HEK293 (cell line): ENCODE measurements around the gene BEST3.

Experiments
- CTCF ChIA-PET: fragments of 350-600 bp; formaldehyde crosslinking; extraction: SDS; loops from one replicate; lab custom pipeline; 2021; ENCODE audit warnings: antibody characterized with exemption; lab: Yijun Ruan, JAX
- POLR2A ChIA-PET: fragments of 300-600 bp; formaldehyde crosslinking; extraction: SDS; loops from one replicate; lab custom pipeline; 2020; ENCODE audit warnings: antibody characterized with exemption, inconsistent platforms; lab: Yijun Ruan, JAX
- H3K27ac ChIP-seq: fragments of 200-500 bp; sonication (Bioruptor generic); 2 replicates; pipeline ENCODE4 v1.5.1; 2014; ENCODE audit warnings: low read depth, low read length, control low read depth, inconsistent platforms; ENCODE audit errors: extremely low read depth
- H3K36me3 ChIP-seq, 2 experiments: fragments of 200-500 bp in 1 of 2; sonication (Bioruptor generic) in 1 of 2; 1 replicate in 1 of 2; 2 replicates in 1 of 2; pipeline ENCODE4 v1.5.1; 2014 to 2017; ENCODE audit warnings: inconsistent platforms in 2 of 2, low read length in 2 of 2; ENCODE audit not compliant: control insufficient read depth in 2 of 2, insufficient read depth in 1 of 2
- H3K4me1 ChIP-seq: fragments of 200-500 bp; sonication (Bioruptor generic); 2 replicates; pipeline ENCODE4 v1.5.1; 2014; ENCODE audit warnings: mild to moderate bottlenecking, low read length, inconsistent platforms; ENCODE audit not compliant: control insufficient read depth, insufficient read depth
- H3K4me3 ChIP-seq: 2 replicates; pipeline ENCODE4 v1.5.1; 2011; ENCODE audit warnings: low read depth, mild to moderate bottlenecking, control low read depth, low read length, moderate library complexity
- H3K9me3 ChIP-seq: fragments of 200-500 bp; sonication (Bioruptor generic); 2 replicates; pipeline ENCODE4 v1.5.1; 2014; ENCODE audit warnings: low read depth, low read length, inconsistent platforms; ENCODE audit not compliant: control insufficient read depth, insufficient read depth
- HOXD13 ChIP-seq: sonication (generic); formaldehyde crosslinking; IDR thresholded peaks from 2 replicates; pipeline ENCODE4 v1.8.0; 2022; ENCODE audit warnings: missing genetic modification reagents, borderline replicate concordance
- KLF9 ChIP-seq: fragments of 450-650 bp; formaldehyde crosslinking; IDR thresholded peaks from 2 replicates; pipeline ENCODE4 v1.5.1; 2016; ENCODE audit warnings: missing biosample characterization, missing genetic modification characterization, low read depth
- PRDM4 ChIP-seq: fragments of 450-650 bp; formaldehyde crosslinking; IDR thresholded peaks from 2 replicates; pipeline ENCODE4 v1.5.1; 2017; ENCODE audit warnings: missing biosample characterization, missing genetic modification characterization
- SCRT1 ChIP-seq: fragments of 450-650 bp; formaldehyde crosslinking; IDR thresholded peaks from 2 replicates; pipeline ENCODE4 v1.5.1; 2016; ENCODE audit warnings: missing biosample characterization, missing genetic modification characterization, borderline replicate concordance
- TCF7L2 ChIP-seq: IDR thresholded peaks from 2 replicates; pipeline ENCODE4 v1.6.1; 2011; ENCODE audit warnings: low read depth, mild to moderate bottlenecking, inconsistent platforms, low read length, moderate library complexity, borderline replicate concordance
- ZEB2 ChIP-seq: fragments of 450-650 bp; formaldehyde crosslinking; IDR thresholded peaks from 2 replicates; pipeline ENCODE4 v1.5.1; 2016; ENCODE audit warnings: missing biosample characterization, missing genetic modification characterization
- ZNF132 ChIP-seq: fragments of 450-650 bp; formaldehyde crosslinking; IDR thresholded peaks from 2 replicates; pipeline ENCODE4 v1.5.1; 2017; ENCODE audit warnings: missing biosample characterization, missing genetic modification characterization, borderline replicate concordance
- ZNF19 ChIP-seq: fragments of 450-650 bp; formaldehyde crosslinking; IDR thresholded peaks from 2 replicates; pipeline ENCODE4; 2016; ENCODE audit warnings: missing biosample characterization, missing genetic modification characterization, low read depth
- ZNF24 ChIP-seq: fragments of 450-650 bp; formaldehyde crosslinking; IDR thresholded peaks from 2 replicates; pipeline ENCODE4 v1.5.1; 2016; ENCODE audit warnings: missing biosample characterization, missing genetic modification characterization
- ZNF335 ChIP-seq: fragments of 450-650 bp; formaldehyde crosslinking; conservative IDR thresholded peaks from 2 replicates; pipeline ENCODE4 v1.5.1; 2016; ENCODE audit warnings: missing biosample characterization, missing genetic modification characterization
- ZNF394 ChIP-seq: fragments of 450-650 bp; formaldehyde crosslinking; IDR thresholded peaks from 2 replicates; pipeline ENCODE4 v1.5.1; 2016; ENCODE audit warnings: missing biosample characterization, missing genetic modification characterization, mild to moderate bottlenecking, moderate library complexity, borderline replicate concordance
- ZNF510 ChIP-seq: fragments of 450-650 bp; formaldehyde crosslinking; IDR thresholded peaks from 2 replicates; pipeline ENCODE4 v1.5.1; 2018; ENCODE audit warnings: mild to moderate bottlenecking, missing genetic modification characterization, missing biosample characterization; ENCODE audit not compliant: insufficient replicate concordance
- ZNF629 ChIP-seq: fragments of 450-650 bp; formaldehyde crosslinking; IDR thresholded peaks from 2 replicates; pipeline ENCODE4 v1.5.1; 2017; ENCODE audit warnings: missing biosample characterization, missing genetic modification characterization
- ZNF664 ChIP-seq: fragments of 450-650 bp; formaldehyde crosslinking; IDR thresholded peaks from 2 replicates; pipeline ENCODE4 v1.5.1; 2016; ENCODE audit warnings: missing biosample characterization, missing genetic modification characterization
- ZNF843 ChIP-seq: fragments of 450-650 bp; formaldehyde crosslinking; IDR thresholded peaks from 2 replicates; pipeline ENCODE4 v1.5.1; 2016; ENCODE audit warnings: missing biosample characterization, missing genetic modification characterization
- TF ChIP-seq, protein P1 (sequence below): fragments of 450-650 bp; formaldehyde crosslinking; IDR thresholded peaks from 2 replicates; pipeline ENCODE4 v1.5.1; 2016; ENCODE audit warnings: missing biosample characterization, missing genetic modification characterization
- TF ChIP-seq, protein P2 (sequence below): fragments of 450-650 bp; formaldehyde crosslinking; IDR thresholded peaks from 2 replicates; pipeline ENCODE4 v1.5.1; 2016; ENCODE audit warnings: missing biosample characterization, missing genetic modification characterization, low read depth
- TF ChIP-seq, protein P3 (sequence below): fragments of 450-650 bp; formaldehyde crosslinking; IDR thresholded peaks from 2 replicates; pipeline ENCODE4 v1.5.1; 2016; ENCODE audit warnings: missing biosample characterization, missing genetic modification characterization
- TF ChIP-seq, protein P4 (sequence below): fragments of 450-650 bp; formaldehyde crosslinking; IDR thresholded peaks from 2 replicates; pipeline ENCODE4 v1.5.1; 2016; ENCODE audit warnings: missing biosample characterization, missing genetic modification characterization, borderline replicate concordance
- TF ChIP-seq, protein P5 (sequence below): fragments of 450-650 bp; formaldehyde crosslinking; IDR thresholded peaks from 2 replicates; pipeline ENCODE4 v1.5.1; 2017; ENCODE audit warnings: missing biosample characterization, missing genetic modification characterization

BEST3 gene

DNA sequence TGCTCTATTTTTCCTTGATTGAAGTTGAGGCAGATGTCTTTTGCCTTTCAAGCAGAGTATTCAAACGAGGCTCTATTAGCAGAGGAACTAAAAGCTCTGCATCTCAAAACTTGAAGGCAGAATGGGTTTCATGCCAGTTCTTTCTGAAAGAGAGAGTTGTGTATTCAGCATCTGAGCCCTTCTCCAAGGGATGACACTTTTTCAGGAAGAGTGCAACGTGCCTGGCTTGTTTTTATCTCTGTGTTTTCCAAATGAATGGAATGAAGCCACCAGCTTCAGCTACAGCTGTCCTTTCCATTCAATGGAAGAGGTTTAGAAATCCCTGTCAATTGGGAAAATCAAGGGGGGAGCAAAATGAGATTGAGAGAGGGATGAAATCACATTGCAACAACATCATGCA lies 14.6 kb downstream of the BEST3 start:
- CTCF ChIA-PET: no interaction called here
- no peak overlapping the region for H3K27ac ChIP-seq
- H3K9me3 ChIP-seq: no peaks in the 10 kb centered on the region
- no peak overlapping the region for H3K4me3 ChIP-seq
- TF ChIP-seq, protein P1, sequence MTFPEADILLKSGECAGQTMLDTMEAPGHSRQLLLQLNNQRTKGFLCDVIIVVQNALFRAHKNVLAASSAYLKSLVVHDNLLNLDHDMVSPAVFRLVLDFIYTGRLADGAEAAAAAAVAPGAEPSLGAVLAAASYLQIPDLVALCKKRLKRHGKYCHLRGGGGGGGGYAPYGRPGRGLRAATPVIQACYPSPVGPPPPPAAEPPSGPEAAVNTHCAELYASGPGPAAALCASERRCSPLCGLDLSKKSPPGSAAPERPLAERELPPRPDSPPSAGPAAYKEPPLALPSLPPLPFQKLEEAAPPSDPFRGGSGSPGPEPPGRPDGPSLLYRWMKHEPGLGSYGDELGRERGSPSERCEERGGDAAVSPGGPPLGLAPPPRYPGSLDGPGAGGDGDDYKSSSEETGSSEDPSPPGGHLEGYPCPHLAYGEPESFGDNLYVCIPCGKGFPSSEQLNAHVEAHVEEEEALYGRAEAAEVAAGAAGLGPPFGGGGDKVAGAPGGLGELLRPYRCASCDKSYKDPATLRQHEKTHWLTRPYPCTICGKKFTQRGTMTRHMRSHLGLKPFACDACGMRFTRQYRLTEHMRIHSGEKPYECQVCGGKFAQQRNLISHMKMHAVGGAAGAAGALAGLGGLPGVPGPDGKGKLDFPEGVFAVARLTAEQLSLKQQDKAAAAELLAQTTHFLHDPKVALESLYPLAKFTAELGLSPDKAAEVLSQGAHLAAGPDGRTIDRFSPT (tag by site-specific recombination): no peak
- TF ChIP-seq ZNF510: no peak
- no peak for TF ChIP-seq ZNF664
- no peak for TF ChIP-seq ZNF24
- H3K36me3 ChIP-seq: no peaks in the 10 kb centered on the region
- H3K4me1 ChIP-seq: 0 out of 2 replicates have a peak, but pooled peaks cover 2% of the 10 kb centered on the region
- POLR2A ChIA-PET: no interaction called here

GRCh38 chr12:69682110-69682755 lies 16.9 kb downstream of the BEST3 start:
- ChIA-PET CTCF (interaction anchor here (1.1 kb wide), 2 partner anchors 10 to 13 kb away, joined by 3 read pairs; no protein-coding TSS in a partner anchor), POLR2A (no interaction called here)
- H3K36me3 ChIP-seq: no peaks in the 10 kb centered on the region
- no peak overlapping the region for H3K27ac ChIP-seq
- H3K9me3 ChIP-seq: no peaks in the 10 kb centered on the region
- H3K4me3 ChIP-seq: no peak overlapping the region
- TF ChIP-seq ZNF629 (tag by site-specific recombination): no peak
- TF ChIP-seq ZNF19 (tag by site-specific recombination): no peak
- TF ChIP-seq, protein P2, sequence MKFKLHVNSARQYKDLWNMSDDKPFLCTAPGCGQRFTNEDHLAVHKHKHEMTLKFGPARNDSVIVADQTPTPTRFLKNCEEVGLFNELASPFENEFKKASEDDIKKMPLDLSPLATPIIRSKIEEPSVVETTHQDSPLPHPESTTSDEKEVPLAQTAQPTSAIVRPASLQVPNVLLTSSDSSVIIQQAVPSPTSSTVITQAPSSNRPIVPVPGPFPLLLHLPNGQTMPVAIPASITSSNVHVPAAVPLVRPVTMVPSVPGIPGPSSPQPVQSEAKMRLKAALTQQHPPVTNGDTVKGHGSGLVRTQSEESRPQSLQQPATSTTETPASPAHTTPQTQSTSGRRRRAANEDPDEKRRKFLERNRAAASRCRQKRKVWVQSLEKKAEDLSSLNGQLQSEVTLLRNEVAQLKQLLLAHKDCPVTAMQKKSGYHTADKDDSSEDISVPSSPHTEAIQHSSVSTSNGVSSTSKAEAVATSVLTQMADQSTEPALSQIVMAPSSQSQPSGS (tag by site-specific recombination): no peak
- TF ChIP-seq TCF7L2: no peak
- no peak for TF ChIP-seq ZEB2 (tag by site-specific recombination)
- TF ChIP-seq, protein P3, sequence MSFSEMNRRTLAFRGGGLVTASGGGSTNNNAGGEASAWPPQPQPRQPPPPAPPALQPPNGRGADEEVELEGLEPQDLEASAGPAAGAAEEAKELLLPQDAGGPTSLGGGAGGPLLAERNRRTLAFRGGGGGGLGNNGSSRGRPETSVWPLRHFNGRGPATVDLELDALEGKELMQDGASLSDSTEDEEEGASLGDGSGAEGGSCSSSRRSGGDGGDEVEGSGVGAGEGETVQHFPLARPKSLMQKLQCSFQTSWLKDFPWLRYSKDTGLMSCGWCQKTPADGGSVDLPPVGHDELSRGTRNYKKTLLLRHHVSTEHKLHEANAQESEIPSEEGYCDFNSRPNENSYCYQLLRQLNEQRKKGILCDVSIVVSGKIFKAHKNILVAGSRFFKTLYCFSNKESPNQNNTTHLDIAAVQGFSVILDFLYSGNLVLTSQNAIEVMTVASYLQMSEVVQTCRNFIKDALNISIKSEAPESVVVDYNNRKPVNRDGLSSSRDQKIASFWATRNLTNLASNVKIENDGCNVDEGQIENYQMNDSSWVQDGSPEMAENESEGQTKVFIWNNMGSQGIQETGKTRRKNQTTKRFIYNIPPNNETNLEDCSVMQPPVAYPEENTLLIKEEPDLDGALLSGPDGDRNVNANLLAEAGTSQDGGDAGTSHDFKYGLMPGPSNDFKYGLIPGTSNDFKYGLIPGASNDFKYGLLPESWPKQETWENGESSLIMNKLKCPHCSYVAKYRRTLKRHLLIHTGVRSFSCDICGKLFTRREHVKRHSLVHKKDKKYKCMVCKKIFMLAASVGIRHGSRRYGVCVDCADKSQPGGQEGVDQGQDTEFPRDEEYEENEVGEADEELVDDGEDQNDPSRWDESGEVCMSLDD (tag by site-specific recombination): no peak
- TF ChIP-seq ZNF335 (tag by site-specific recombination): no peak
- no peak for TF ChIP-seq ZNF132 (tag by site-specific recombination)
- TF ChIP-seq, protein P4, sequence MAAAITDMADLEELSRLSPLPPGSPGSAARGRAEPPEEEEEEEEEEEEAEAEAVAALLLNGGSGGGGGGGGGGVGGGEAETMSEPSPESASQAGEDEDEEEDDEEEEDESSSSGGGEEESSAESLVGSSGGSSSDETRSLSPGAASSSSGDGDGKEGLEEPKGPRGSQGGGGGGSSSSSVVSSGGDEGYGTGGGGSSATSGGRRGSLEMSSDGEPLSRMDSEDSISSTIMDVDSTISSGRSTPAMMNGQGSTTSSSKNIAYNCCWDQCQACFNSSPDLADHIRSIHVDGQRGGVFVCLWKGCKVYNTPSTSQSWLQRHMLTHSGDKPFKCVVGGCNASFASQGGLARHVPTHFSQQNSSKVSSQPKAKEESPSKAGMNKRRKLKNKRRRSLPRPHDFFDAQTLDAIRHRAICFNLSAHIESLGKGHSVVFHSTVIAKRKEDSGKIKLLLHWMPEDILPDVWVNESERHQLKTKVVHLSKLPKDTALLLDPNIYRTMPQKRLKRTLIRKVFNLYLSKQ (tag by site-specific recombination): no peak
- no peak for TF ChIP-seq ZNF394 (tag by site-specific recombination)
- no peak for TF ChIP-seq KLF9
- TF ChIP-seq SCRT1 (tag by site-specific recombination): no peak
- TF ChIP-seq ZNF843: no peak
- TF ChIP-seq, protein P5, sequence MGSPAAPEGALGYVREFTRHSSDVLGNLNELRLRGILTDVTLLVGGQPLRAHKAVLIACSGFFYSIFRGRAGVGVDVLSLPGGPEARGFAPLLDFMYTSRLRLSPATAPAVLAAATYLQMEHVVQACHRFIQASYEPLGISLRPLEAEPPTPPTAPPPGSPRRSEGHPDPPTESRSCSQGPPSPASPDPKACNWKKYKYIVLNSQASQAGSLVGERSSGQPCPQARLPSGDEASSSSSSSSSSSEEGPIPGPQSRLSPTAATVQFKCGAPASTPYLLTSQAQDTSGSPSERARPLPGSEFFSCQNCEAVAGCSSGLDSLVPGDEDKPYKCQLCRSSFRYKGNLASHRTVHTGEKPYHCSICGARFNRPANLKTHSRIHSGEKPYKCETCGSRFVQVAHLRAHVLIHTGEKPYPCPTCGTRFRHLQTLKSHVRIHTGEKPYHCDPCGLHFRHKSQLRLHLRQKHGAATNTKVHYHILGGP: no peak
- no peak for TF ChIP-seq PRDM4 (tag by site-specific recombination)
- TF ChIP-seq HOXD13 (CRISPR knock-in tag): no peak
- no peaks in the 10 kb centered on the region for H3K4me1 ChIP-seq
